NB4 (cell line): ENCODE data around the gene SYP.

Experiments
- CTCF ChIP-seq: IDR thresholded peaks from one replicate; pipeline ENCODE4 v1.5.1; 2012; ENCODE audit warnings: low read depth, low read length
- MAX ChIP-seq: IDR thresholded peaks from 2 replicates; pipeline ENCODE4 v1.6.1; 2011; ENCODE audit warnings: low read depth, low read length
- POLR2A ChIP-seq: IDR thresholded peaks from 2 replicates; pipeline ENCODE4 v1.6.1; 2011; ENCODE audit warnings: mild to moderate bottlenecking; ENCODE audit not compliant: insufficient read length; ENCODE audit errors: extremely low read depth

- TF ChIP-seq POLR2A = no peak
- TF ChIP-seq CTCF = no peak
- no peak for TF ChIP-seq MAX
These were observed 34.0 kb upstream of the SYP start for GRCh38 chrX:49233887-49234555.
